ENCODE results near the gene BZW1. TPM values are rescaled to one million over a fixed set of nuclear protein-coding genes. Genes with fewer than 3 reads are reported as not detected.

The BZW1 gene
- total RNA-seq, 2 donors from 2014 or later = 201 to 252 TPM

- Histone ChIP-seq H3K27me3 (replicated peaks; ENCODE audit: insufficient read depth) (no peaks in the 10 kb centered on the region), H3K27ac (no peak overlapping the region), H3K4me1 (ENCODE audit: control insufficient read depth in 1 of 2, low read depth in 2 of 2) (peaks cover 3 to 23% of the 10 kb centered on the region in 2 donors), H3K4me3 (no peak overlapping the region), H3K36me3 (no peaks in the 10 kb centered on the region), H3K9me3 (no peaks in the 10 kb centered on the region)
- ATAC-seq (ENCODE audit: insufficient number of reproducible peaks, low FRiP score, low read depth) (no peak), DNase-seq (ENCODE audit: low spot score) (no peak)
- no peak for TF ChIP-seq CTCF (IDR thresholded peaks at IDR 0.05)
These were observed 34.4 kb upstream of the BZW1 start for GRCh38 chr2:200777275-200777674.

- no peak for DNase-seq (ENCODE audit: low spot score)
- no peak for ATAC-seq (ENCODE audit: insufficient number of reproducible peaks, low FRiP score, low read depth)
- H3K27ac ChIP-seq = peak overlapping the region in 1 of 2 donors; percentile 41
- H3K4me1 ChIP-seq (ENCODE audit: control insufficient read depth in 1 of 2, low read depth in 2 of 2) = peaks cover 3 to 23% of the 10 kb centered on the region in 2 donors
- TF ChIP-seq CTCF (IDR thresholded peaks at IDR 0.05) = no peak
- H3K36me3 ChIP-seq = no peaks in the 10 kb centered on the region
- H3K9me3 ChIP-seq = no peaks in the 10 kb centered on the region
- no peak overlapping the region for H3K4me3 ChIP-seq
- no peaks in the 10 kb centered on the region for H3K27me3 ChIP-seq (replicated peaks; ENCODE audit: insufficient read depth)
These were observed 33.7 kb upstream of the BZW1 start for GRCh38 chr2:200778038-200778437.

- H3K4me1 ChIP-seq (ENCODE audit: control insufficient read depth in 1 of 2, low read depth in 2 of 2) = peaks cover 3 to 23% of the 10 kb centered on the region in 2 donors
- H3K4me3 ChIP-seq = no peak overlapping the region
- TF ChIP-seq CTCF (IDR thresholded peaks at IDR 0.05) = no peak
- no peaks in the 10 kb centered on the region for H3K9me3 ChIP-seq
- H3K27me3 ChIP-seq (replicated peaks; ENCODE audit: insufficient read depth) = no peaks in the 10 kb centered on the region
- H3K36me3 ChIP-seq = no peaks in the 10 kb centered on the region
- no peak overlapping the region for H3K27ac ChIP-seq
- ATAC-seq (ENCODE audit: insufficient number of reproducible peaks, low FRiP score, low read depth) = no peak
- no peak for DNase-seq (ENCODE audit: low spot score)
These were observed 32.5 kb upstream of the BZW1 start for GRCh38 chr2:200779214-200779613.

- no peak for TF ChIP-seq CTCF (IDR thresholded peaks at IDR 0.05)
- H3K36me3 ChIP-seq = no peaks in the 10 kb centered on the region
- ATAC-seq (ENCODE audit: insufficient number of reproducible peaks, low FRiP score, low read depth) (no peak), DNase-seq (ENCODE audit: low spot score) (no peak)
- H3K4me3 ChIP-seq = no peak overlapping the region
- no peak overlapping the region for H3K27ac ChIP-seq
- H3K27me3 ChIP-seq (replicated peaks; ENCODE audit: insufficient read depth) = no peaks in the 10 kb centered on the region
- peaks cover 9 to 32% of the 10 kb centered on the region in 2 donors for H3K4me1 ChIP-seq (ENCODE audit: control insufficient read depth in 1 of 2, low read depth in 2 of 2)
- no peaks in the 10 kb centered on the region for H3K9me3 ChIP-seq
These were observed 30.1 kb upstream of the BZW1 start for GRCh38 chr2:200781616-200782015.

GRCh38 chr2:200782251-200782650 lies 29.5 kb upstream of the BZW1 start:
- DNase-seq (ENCODE audit: low spot score) = no peak
- H3K4me3 ChIP-seq = no peak overlapping the region
- H3K9me3 ChIP-seq = no peaks in the 10 kb centered on the region
- no peaks in the 10 kb centered on the region for H3K36me3 ChIP-seq
- ATAC-seq (ENCODE audit: insufficient number of reproducible peaks, low FRiP score, low read depth) = no peak
- no peak for TF ChIP-seq CTCF (IDR thresholded peaks at IDR 0.05)
- no peaks in the 10 kb centered on the region for H3K27me3 ChIP-seq (replicated peaks; ENCODE audit: insufficient read depth)
- no peak overlapping the region for H3K27ac ChIP-seq
- peaks cover 10 to 38% of the 10 kb centered on the region in 2 donors for H3K4me1 ChIP-seq (ENCODE audit: control insufficient read depth in 1 of 2, low read depth in 2 of 2)
